T-cell (primary cell): Measurements from ENCODE around the gene ARL8B. TPM values are rescaled to one million over a fixed set of nuclear protein-coding genes. Genes with fewer than 3 reads are reported as not detected.

Source experiments
- ATAC-seq, 4 experiments: fragments of 200-7000 bp in 3 of 4; fragments of 150-1000 bp in 1 of 4; cut with Tn5 transposase; replicated peaks in 1 of 4; 1 replicate in 3 of 4; 2 replicates in 1 of 4; pipeline ENCODE4 v1.10.0; 2021; ENCODE audit warnings: moderate library complexity in 3 of 4, mild to moderate bottlenecking in 2 of 4, moderate number of reproducible peaks in 1 of 4
- CTCF ChIA-PET, 2 donors: fragments of 300-600 bp; sonication (Branson Sonifier 250); formaldehyde crosslinking; loops; one replicate each; lab custom pipeline; 2022; ENCODE audit warnings: antibody characterized with exemption in 2 of 2; lab: Charles Lee
- POLR2A ChIA-PET, 2 donors: fragments of 300-600 bp; sonication (Branson Sonifier 250); formaldehyde crosslinking; loops; one replicate each; lab custom pipeline; 2022; ENCODE audit warnings: antibody characterized with exemption in 2 of 2; lab: Charles Lee
- DNase-seq, 35 experiments: peaks; one replicate each; pipeline versions ENCODE4 v3.0.0 to v3.0.0-alpha.2; 2013 to 2023
- H3K27ac ChIP-seq: one replicate; pipeline ENCODE4 v1.5.1; 2013; ENCODE audit warnings: low read length
- H3K27me3 ChIP-seq, 2 experiments: replicated peaks in 1 of 2; 1 replicate in 1 of 2; 2 replicates in 1 of 2; pipeline versions ENCODE4 v1.6.1 to v1.7.0; 2013; ENCODE audit warnings: low read length in 1 of 2, mixed read lengths in 1 of 2; ENCODE audit not compliant: control insufficient read depth in 2 of 2, insufficient read depth in 2 of 2; ENCODE audit errors: extremely low read depth in 1 of 2
- H3K36me3 ChIP-seq, 2 donors: 1 replicate in 1 of 2; 2 replicates in 1 of 2; pipeline versions ENCODE4 v1.6.1 to v1.7.0; 2013; ENCODE audit warnings: low read length in 1 of 2; ENCODE audit not compliant: control insufficient read depth in 2 of 2, insufficient read depth in 1 of 2; ENCODE audit errors: extremely low read depth in 1 of 2
- H3K4me1 ChIP-seq, 2 experiments: 1 replicate in 1 of 2; 2 replicates in 1 of 2; pipeline versions ENCODE4 v1.6.1 to v1.7.0; 2013; ENCODE audit warnings: low read length in 2 of 2, mixed read lengths in 1 of 2; ENCODE audit not compliant: insufficient read depth in 2 of 2, control insufficient read depth in 1 of 2; ENCODE audit errors: extremely low read depth in 1 of 2
- H3K4me3 ChIP-seq, 2 donors: 1 replicate in 1 of 2; 2 replicates in 1 of 2; pipeline versions ENCODE4 v1.5.1 to v1.7.0; 2013; ENCODE audit warnings: mild to moderate bottlenecking in 2 of 2, low read length in 1 of 2, moderate library complexity in 1 of 2; ENCODE audit not compliant: control insufficient read depth in 1 of 2; ENCODE audit errors: extremely low read depth in 1 of 2
- H3K9me3 ChIP-seq: 2 replicates; pipeline ENCODE4 v1.7.0; 2013
- H3K27ac Mint-ChIP-seq, 2 donors: one replicate each; pipeline ENCODE4 v1.8.0; 2020 to 2021; ENCODE audit warnings: mild to moderate bottlenecking in 2 of 2, mixed read lengths in 2 of 2
- H3K27me3 Mint-ChIP-seq, 2 donors: one replicate each; pipeline ENCODE4 v1.8.0; 2021 to 2022; ENCODE audit warnings: mixed read lengths in 2 of 2
- H3K36me3 Mint-ChIP-seq: one replicate; pipeline ENCODE4 v1.8.0; 2021; ENCODE audit warnings: mixed read lengths
- H3K4me1 Mint-ChIP-seq, 3 donors: one replicate each; pipeline ENCODE4 v1.8.0; 2020 to 2022; ENCODE audit warnings: mixed read lengths in 3 of 3, mild to moderate bottlenecking in 1 of 3
- H3K4me3 Mint-ChIP-seq, 3 donors: one replicate each; pipeline ENCODE4 v1.8.0; 2020 to 2022; ENCODE audit warnings: mild to moderate bottlenecking in 3 of 3, mixed read lengths in 3 of 3, moderate library complexity in 3 of 3
- H3K9me3 Mint-ChIP-seq, 3 donors: one replicate each; pipeline ENCODE4 v1.8.0; 2020 to 2022; ENCODE audit warnings: mixed read lengths in 3 of 3
- WGBS: methylation state at CpG from one replicate; pipeline ENCODE4 v1.1.5; 2013; ENCODE audit warnings: missing lambda C conversion rate; ENCODE audit not compliant: insufficient coverage; 5-methylcytosine and 5-hydroxymethylcytosine counted together
- total RNA-seq, 35 experiments: library from RNA in 6 of 35; stranded (reverse) in 6 of 35; fragments of 120-200 nt in 1 of 35; gene quantifications; one replicate each; pipeline versions ENCODE4 v1.2.1 to v1.2.4 and lab custom pipeline; 2013 to 2026

ARL8B gene
- total RNA-seq, 5 donors from 2014 or later (not counting 1 experiment from before 2014, with no cell fraction given): 40.6 to 52.6 (median 48.3) TPM

DNA sequence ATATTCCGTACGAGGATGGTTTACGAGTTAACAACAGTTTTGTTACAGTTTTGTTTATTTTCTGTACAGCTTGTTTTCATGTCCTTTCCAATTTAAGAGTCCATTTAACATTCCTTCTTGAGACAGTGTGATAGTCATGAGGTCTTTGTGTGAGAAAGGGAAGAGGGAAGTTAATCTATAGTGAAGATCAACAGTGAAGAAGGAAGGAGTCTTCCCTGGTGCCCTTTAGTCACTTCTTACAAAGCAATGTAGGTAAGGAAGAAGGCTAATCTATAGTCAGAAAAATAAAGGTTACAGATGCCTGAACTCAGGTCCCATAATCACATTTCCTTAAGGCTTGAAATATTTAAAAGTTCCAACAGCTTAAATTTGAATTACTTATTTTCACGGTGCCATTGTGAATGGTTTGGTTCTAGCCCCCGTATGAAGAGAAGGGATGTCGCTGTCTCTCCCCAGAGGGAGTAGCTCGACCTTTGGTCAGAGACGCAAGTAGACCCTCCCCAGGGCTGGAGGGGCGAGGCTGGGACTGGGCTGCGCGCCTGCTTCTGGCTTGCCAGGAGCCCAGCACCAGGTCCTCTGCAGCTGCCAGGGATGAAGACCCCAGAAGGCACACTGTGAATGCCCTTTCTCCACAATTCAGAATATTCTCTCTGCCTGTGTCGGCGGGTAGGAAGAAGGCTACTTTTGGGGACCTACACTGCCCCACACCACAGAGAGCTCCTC, 100.4 kb downstream of the ARL8B start:
- H3K4me3 ChIP-seq: no peak overlapping the region
- Mint-ChIP-seq H3K4me1 (peaks cover 0 to 3% (median 0%) of the 10 kb centered on the region in 3 donors), H3K27me3 (no peaks in the 10 kb centered on the region), H3K4me3 (no peak overlapping the region), H3K27ac (no peak overlapping the region), H3K9me3 (no peaks in the 10 kb centered on the region), H3K36me3 (peaks cover 18% of the 10 kb centered on the region)
- DNase-seq (no peak), ATAC-seq (no peak)
- peaks cover 0 to 2% of the 10 kb centered on the region in 2 experiments for H3K27me3 ChIP-seq
- H3K9me3 ChIP-seq: no peaks in the 10 kb centered on the region
- no peak overlapping the region for H3K27ac ChIP-seq
- H3K4me1 ChIP-seq: no peaks in the 10 kb centered on the region
- ChIA-PET CTCF (interaction anchor here in 1 of 2 donors (0.6 kb wide), 1 partner anchor 57 kb away, joined by 6 read pairs; no protein-coding TSS in a partner anchor), POLR2A (interaction anchor here in 1 of 2 donors (0.6 kb wide), 1 partner anchor 560 kb away, joined by 3 read pairs; no protein-coding TSS in a partner anchor)
- 89% methylated on average over 8 of the region's 13 CpGs for WGBS
- H3K36me3 ChIP-seq: peaks cover 0 to 19% of the 10 kb centered on the region in 2 donors

DNA sequence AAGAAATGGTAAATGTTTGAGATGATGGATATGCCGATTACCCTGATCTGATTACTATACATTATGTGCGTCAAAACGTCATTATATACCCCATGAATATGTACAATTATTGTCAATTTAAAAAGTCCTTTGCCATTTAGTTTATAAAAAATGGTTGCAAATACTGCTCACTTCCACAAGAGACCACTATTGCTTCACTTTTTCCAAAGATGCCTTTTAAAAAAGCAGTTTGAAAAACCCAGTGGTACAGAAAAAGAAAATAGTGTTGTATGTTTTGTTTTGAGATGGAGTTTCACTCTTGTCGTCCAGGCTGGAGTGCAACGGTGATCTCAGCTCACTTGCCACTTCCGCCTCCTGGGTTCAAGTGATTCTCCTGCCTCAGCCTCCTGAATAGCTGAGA, 104.7 kb downstream of the ARL8B start:
- Mint-ChIP-seq H3K4me3 (no peak overlapping the region), H3K4me1 (peaks cover 0 to 3% (median 0%) of the 10 kb centered on the region in 3 donors), H3K27me3 (peaks cover 0 to 2% of the 10 kb centered on the region in 2 donors), H3K36me3 (no peaks in the 10 kb centered on the region), H3K27ac (no peak overlapping the region), H3K9me3 (no peaks in the 10 kb centered on the region)
- peak in 1 of 35 experiments; percentile 21 for DNase-seq
- ChIA-PET CTCF (interaction anchor here in 1 of 2 donors (0.6 kb wide), 1 partner anchor 633 kb away, joined by 3 read pairs; no protein-coding TSS in a partner anchor), POLR2A (no interaction called here)
- peaks cover 0 to 10% of the 10 kb centered on the region in 2 experiments for H3K27me3 ChIP-seq
- H3K27ac ChIP-seq: no peak overlapping the region
- H3K36me3 ChIP-seq: no peaks in the 10 kb centered on the region
- H3K9me3 ChIP-seq: no peaks in the 10 kb centered on the region
- no peaks in the 10 kb centered on the region for H3K4me1 ChIP-seq
- ATAC-seq: no peak
- 39% methylated on average over 3 of the region's 6 CpGs for WGBS
- H3K4me3 ChIP-seq: no peak overlapping the region

- no peaks in the 10 kb centered on the region for H3K4me1 ChIP-seq
- POLR2A ChIA-PET: no interaction called here
- no peak overlapping the region for H3K27ac Mint-ChIP-seq
- H3K36me3 Mint-ChIP-seq: no peaks in the 10 kb centered on the region
- no peak overlapping the region for H3K4me3 ChIP-seq
- peaks cover 0 to 10% of the 10 kb centered on the region in 2 experiments for H3K27me3 ChIP-seq
- H3K27me3 Mint-ChIP-seq: peaks cover 0 to 2% of the 10 kb centered on the region in 2 donors
- CTCF ChIA-PET: interaction anchor here in 1 of 2 donors (0.7 to 1.1 kb wide), 2 partner anchors 67 to 104 kb away, joined by 3 read pairs; no protein-coding TSS in a partner anchor
- WGBS: 91% methylated on average over 2 of the region's 6 CpGs
- H3K9me3 ChIP-seq: no peaks in the 10 kb centered on the region
- no peak overlapping the region for H3K4me3 Mint-ChIP-seq
- H3K36me3 ChIP-seq: no peaks in the 10 kb centered on the region
- DNase-seq: no peak
- peaks cover 0 to 3% (median 0%) of the 10 kb centered on the region in 3 donors for H3K4me1 Mint-ChIP-seq
- H3K9me3 Mint-ChIP-seq: no peaks in the 10 kb centered on the region
- no peak for ATAC-seq
- no peak overlapping the region for H3K27ac ChIP-seq
Measured at GRCh38 chr3:5227812-5228211, 105.7 kb downstream of the ARL8B start.

GRCh38 chr3:5229414-5229813, 107.3 kb downstream of the ARL8B start:
- Histone ChIP-seq H3K27me3 (peaks cover 0 to 10% of the 10 kb centered on the region in 2 experiments), H3K27ac (no peak overlapping the region), H3K9me3 (no peaks in the 10 kb centered on the region), H3K4me3 (no peak overlapping the region), H3K4me1 (no peaks in the 10 kb centered on the region), H3K36me3 (no peaks in the 10 kb centered on the region)
- Mint-ChIP-seq H3K4me1 (peaks cover 0 to 3% (median 0%) of the 10 kb centered on the region in 3 donors), H3K27me3 (peaks cover 0 to 2% of the 10 kb centered on the region in 2 donors), H3K36me3 (no peaks in the 10 kb centered on the region), H3K27ac (no peak overlapping the region), H3K9me3 (no peaks in the 10 kb centered on the region), H3K4me3 (no peak overlapping the region)
- ChIA-PET POLR2A (no interaction called here), CTCF (no interaction called here)
- WGBS: no CpG with 5 or more reads among the region's 2 CpGs
- ATAC-seq (no peak), DNase-seq (no peak)

Other genes with a start within 250 kb of the ARL8B start
- 100 to 1,000 TPM in 1 of 5 donors, 10 to 100 TPM in 4; 54.1 to 177 (median 85.8) TPM for gene BHLHE40, start 142.9 kb upstream of the ARL8B start, total RNA-seq
- 100 to 1,000 TPM in 4 of 5 donors, 10 to 100 TPM in 1; 92.6 to 138 (median 113) TPM for gene EDEM1, start 65.4 kb downstream of the ARL8B start, total RNA-seq